ENCODE measurements around the gene LDLRAD4.

- TF ChIP-seq CTCF (conservative IDR thresholded peaks at IDR 0.05) (no peak), ZFX (IDR thresholded peaks at IDR 0.05) (no peak)
Measured at GRCh38 chr18:13399511-13399910, 181.0 kb downstream of the LDLRAD4 start.
